NCI-H2196 treated with DMSO at 0.1 percent for 48 hours (cell line): ENCODE data around the gene TSHZ1.

Experiments
- DNase-seq: peaks from one replicate; lab custom pipeline; 2025; ENCODE audit not compliant: unreplicated experiment; lab: John Stamatoyannopoulos, UW

The TSHZ1 gene

GRCh38 chr18:75338631-75339030 lies 128.0 kb downstream of the TSHZ1 start:
- DNase-seq: no peak
